ENCODE data around the gene SOAT2. TPM values are rescaled to one million over a fixed set of nuclear protein-coding genes. Genes with fewer than 3 reads are reported as not detected.

The SOAT2 gene
- total and polyA plus RNA-seq, 2 donors (not counting 3 experiments of a cell fraction or from before 2014, with no cell fraction given): not detected

DNA sequence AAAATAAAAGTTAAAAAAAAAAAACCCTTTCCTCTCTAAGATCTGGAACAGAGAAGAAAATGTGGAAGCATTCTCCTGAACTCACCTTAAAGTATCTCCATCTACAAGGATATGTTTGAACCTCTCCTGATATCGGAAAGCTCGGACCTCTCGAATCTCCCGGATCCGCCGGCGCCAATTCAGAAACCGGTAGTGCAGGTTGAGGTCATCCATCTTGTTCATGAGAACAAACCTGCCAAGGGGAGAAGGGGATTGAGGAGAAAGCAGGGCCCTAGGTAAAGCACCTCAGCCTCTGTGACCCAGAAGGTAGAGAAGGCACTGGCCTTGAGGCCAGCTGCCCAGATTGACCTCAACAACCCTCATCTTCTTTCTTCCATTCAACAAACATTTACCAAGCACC, 26.3 kb upstream of the SOAT2 start:
- Histone ChIP-seq H3K9me3 (replicated peaks; ENCODE audit: control insufficient read depth, insufficient read depth, low read length) (no peaks in the 10 kb centered on the region), H3K4me1 (ENCODE audit: control insufficient read depth, extremely low read depth, insufficient read depth, low read length) (peaks cover 18% of the 10 kb centered on the region), H3K9me1 (replicated peaks; ENCODE audit: control insufficient read depth, extremely low read depth, insufficient read depth, low read length) (no peaks in the 10 kb centered on the region), H3K27me3 (ENCODE audit: control insufficient read depth in 2 of 2, insufficient read depth in 2 of 2, low read length in 2 of 2) (no peaks in the 10 kb centered on the region), H2AFZ (ENCODE audit: low read depth, low read length) (no peak overlapping the region), H3K27ac (ENCODE audit: insufficient read depth, low read depth, low read length) (no peak overlapping the region), H3K79me2 (ENCODE audit: control insufficient read depth, insufficient read depth, low read length) (peaks cover 11% of the 10 kb centered on the region), H3K36me3 (ENCODE audit: control insufficient read depth in 2 of 2, extremely low read depth in 1 of 2, insufficient read depth in 2 of 2, low read length in 2 of 2) (peaks cover 0 to 22% of the 10 kb centered on the region in 2 experiments), H3K4me2 (ENCODE audit: insufficient read depth, low read length) (no peak overlapping the region), H3K4me3 (replicated peaks in 1 of 3; ENCODE audit: insufficient read depth in 1 of 3, low read depth in 1 of 3, low read length in 3 of 3) (no peak overlapping the region), H3K9ac (replicated peaks; ENCODE audit: extremely low read depth, insufficient read depth, low read length) (no peak overlapping the region), H4K20me1 (replicated peaks; ENCODE audit: control insufficient read depth, extremely low read depth, insufficient read depth, low read length) (no peaks in the 10 kb centered on the region)
- intact Hi-C loops (cut with micrococcal nuclease) (no loop called here), dilution Hi-C loops (cut with MboI; ENCODE audit: extremely low pct_ligation_motif_present, low sequenced_read_pairs) (no loop called here)
- DNase-seq (ENCODE audit: low read depth, low spot score) (no peak), FAIRE-seq (no peak)
- ChIA-PET POLR2A (no interaction called here), CTCF (interaction anchor here (1.0 to 6.4 kb wide), 2 partner anchors 10 to 120 kb away, joined by 3 to 91 read pairs; no protein-coding TSS in a partner anchor)
- TF ChIP-seq POLR2AphosphoS5 (IDR thresholded peaks at IDR 0.05; ENCODE audit: insufficient read depth, low read depth, low read length): no peak
- no peak for TF ChIP-seq GATA2 (IDR thresholded peaks at IDR 0.05; ENCODE audit: insufficient read depth, insufficient read length, low read depth, low read length)
- no peak for TF ChIP-seq FOS (IDR thresholded peaks at IDR 0.05; ENCODE audit: borderline replicate concordance, insufficient read depth, low read length)
- TF ChIP-seq JUN (IDR thresholded peaks at IDR 0.05; ENCODE audit: borderline replicate concordance, insufficient read depth, insufficient read length, low read depth): no peak
- TF ChIP-seq, protein P1, sequence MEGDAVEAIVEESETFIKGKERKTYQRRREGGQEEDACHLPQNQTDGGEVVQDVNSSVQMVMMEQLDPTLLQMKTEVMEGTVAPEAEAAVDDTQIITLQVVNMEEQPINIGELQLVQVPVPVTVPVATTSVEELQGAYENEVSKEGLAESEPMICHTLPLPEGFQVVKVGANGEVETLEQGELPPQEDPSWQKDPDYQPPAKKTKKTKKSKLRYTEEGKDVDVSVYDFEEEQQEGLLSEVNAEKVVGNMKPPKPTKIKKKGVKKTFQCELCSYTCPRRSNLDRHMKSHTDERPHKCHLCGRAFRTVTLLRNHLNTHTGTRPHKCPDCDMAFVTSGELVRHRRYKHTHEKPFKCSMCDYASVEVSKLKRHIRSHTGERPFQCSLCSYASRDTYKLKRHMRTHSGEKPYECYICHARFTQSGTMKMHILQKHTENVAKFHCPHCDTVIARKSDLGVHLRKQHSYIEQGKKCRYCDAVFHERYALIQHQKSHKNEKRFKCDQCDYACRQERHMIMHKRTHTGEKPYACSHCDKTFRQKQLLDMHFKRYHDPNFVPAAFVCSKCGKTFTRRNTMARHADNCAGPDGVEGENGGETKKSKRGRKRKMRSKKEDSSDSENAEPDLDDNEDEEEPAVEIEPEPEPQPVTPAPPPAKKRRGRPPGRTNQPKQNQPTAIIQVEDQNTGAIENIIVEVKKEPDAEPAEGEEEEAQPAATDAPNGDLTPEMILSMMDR (IDR thresholded peaks at IDR 0.05; ENCODE audit: extremely low read depth in 1 of 2, insufficient read depth in 1 of 2, low read depth in 1 of 2, low read length in 2 of 2): no peak
- TF ChIP-seq EZH2 (IDR thresholded peaks at IDR 0.05; ENCODE audit: borderline replicate concordance, low read depth, low read length, severe bottlenecking): no peak
- TF ChIP-seq MYC (IDR thresholded peaks at IDR 0.05; ENCODE audit: low read depth, low read length): no peak
- no peak for TF ChIP-seq POLR2A (IDR thresholded peaks at IDR 0.05; ENCODE audit: low read depth, low read length)
- BruUV-seq (replicated peaks): no TSS peak

Measured in endothelial cell of umbilical vein (primary cell).